Measurements from ENCODE around the gene PGLYRP3.

GRCh38 chr1:153251087-153251486 lies 61.7 kb downstream of the PGLYRP3 start:
- no peak for TF ChIP-seq POU6F1 (CRISPR knock-in tag; IDR thresholded peaks at IDR 0.05; ENCODE audit: borderline replicate concordance, low read depth)
- no peak for TF ChIP-seq PPARA (CRISPR knock-in tag; IDR thresholded peaks at IDR 0.05; ENCODE audit: borderline replicate concordance)
- TF ChIP-seq ARNTL (CRISPR knock-in tag; IDR thresholded peaks at IDR 0.05; ENCODE audit: borderline replicate concordance, low read depth) = no peak
- no peak for TF ChIP-seq PATZ1 (CRISPR knock-in tag; IDR thresholded peaks at IDR 0.05; ENCODE audit: borderline replicate concordance)
- no peak for TF ChIP-seq ZNF70 (CRISPR knock-in tag; IDR thresholded peaks at IDR 0.05)
- no peak for TF ChIP-seq CSRNP3 (CRISPR knock-in tag; IDR thresholded peaks at IDR 0.05)
- TF ChIP-seq OSR1 (CRISPR knock-in tag; IDR thresholded peaks at IDR 0.05) = no peak
